Amygdala (tissue), 56 donors: Measurements from ENCODE around the gene ZSWIM5.
"Not testable (repeated sequence)": the region's sequence is repeated elsewhere in the genome, so short reads cannot be mapped to it uniquely, and the experiment has no call there.

Experiments used
- DNase-seq, 56 donors: peaks; one replicate each; lab custom pipeline; 2025; lab: John Stamatoyannopoulos, UW

Gene ZSWIM5

DNA sequence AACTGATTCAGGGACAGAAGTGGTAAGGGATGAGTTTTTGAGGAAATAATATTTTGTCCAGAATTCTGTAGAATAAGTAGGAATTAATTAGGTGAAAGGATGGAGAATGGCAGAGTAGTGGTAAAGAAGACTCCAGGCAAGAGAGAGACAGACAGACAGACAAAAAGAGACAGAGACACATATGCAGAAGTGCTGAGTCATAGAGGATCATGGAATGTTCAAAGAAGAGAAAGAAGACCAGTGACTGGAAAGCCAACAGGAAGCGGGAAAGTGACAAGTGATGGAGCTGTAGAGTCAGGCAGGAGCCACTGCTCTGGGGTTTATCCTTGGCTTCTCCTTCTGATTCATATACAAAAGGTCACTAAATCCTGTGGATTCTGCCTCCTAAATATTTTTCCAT lies 108.5 kb downstream of the ZSWIM5 start:
- no peak for DNase-seq

DNA sequence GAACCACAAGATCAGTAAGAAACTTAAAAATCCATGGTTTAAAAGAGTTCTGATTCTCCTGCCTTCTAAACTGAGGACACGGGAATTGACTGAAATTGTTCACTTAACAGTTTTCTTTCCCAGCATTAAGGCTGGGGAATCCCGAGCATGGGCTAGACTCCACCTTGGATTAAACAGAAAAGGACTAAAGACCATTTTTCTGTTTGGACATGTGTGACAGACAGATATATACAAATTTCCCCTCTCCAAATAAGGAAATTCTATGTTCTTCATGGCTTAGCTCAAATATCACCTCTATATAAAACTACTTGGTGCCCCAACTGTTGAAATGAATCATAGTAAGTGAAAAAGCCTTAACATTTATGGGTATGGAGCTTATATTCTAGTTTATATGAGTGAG lies 109.3 kb downstream of the ZSWIM5 start:
- no peak for DNase-seq

DNA sequence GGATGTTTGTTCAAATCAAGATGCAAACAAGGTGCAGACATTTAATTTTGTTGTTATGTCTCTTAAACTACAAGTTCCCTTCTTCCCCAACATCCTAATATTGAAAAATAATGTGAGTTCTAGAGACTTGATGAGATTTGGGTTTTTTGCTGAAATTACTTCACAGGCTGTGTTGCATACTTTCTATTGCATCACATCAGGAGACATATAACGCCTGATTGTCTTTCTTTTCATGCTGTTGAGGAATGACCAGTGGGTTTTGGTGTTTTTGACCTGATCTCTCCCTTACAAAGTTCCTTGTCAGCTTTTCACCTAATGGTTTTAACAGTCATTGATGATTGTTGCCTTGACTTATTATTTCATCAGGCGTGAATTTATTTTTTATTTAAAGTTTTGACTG lies 111.0 kb downstream of the ZSWIM5 start:
- DNase-seq: no peak

DNA sequence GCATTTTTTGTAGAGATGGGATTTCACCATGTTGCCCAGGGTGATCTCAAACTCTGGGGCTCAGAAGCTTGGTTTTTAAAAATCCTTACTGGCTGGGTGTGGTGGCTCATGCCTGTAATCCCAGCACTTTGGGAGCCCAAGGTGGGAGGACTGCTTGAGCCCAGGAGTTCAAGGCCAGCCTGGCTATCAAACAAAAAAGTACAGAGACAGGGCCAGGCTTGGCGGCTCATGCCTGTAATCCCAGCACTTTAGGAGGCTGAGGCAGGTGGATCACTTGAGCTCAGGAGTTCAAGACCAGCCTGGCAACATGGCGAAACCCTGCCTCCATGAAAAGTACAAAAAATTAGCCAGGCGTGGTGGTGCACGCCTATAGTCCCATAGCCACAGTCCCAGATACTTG lies 112.0 kb downstream of the ZSWIM5 start:
- not testable (repeated sequence) for DNase-seq

DNA sequence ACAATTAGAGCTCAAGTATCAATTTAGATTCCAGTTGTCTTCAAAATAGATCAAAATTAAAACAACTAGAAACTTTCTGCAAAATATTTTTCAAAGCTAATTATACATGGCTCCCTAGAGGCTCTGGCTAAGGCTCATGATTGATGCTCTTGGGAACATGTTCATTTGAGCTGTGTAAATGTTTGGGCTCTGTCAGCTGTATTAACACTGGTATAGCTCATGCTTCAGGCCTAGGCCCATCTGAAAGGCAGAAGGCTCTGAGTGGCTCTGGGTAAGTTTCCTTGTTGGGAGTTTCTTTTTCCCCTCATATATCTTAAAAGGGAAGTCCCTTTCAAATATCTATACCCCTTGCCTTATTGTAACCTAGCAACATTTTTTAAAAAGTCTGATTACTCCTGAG lies 113.1 kb downstream of the ZSWIM5 start:
- DNase-seq: no peak

DNA sequence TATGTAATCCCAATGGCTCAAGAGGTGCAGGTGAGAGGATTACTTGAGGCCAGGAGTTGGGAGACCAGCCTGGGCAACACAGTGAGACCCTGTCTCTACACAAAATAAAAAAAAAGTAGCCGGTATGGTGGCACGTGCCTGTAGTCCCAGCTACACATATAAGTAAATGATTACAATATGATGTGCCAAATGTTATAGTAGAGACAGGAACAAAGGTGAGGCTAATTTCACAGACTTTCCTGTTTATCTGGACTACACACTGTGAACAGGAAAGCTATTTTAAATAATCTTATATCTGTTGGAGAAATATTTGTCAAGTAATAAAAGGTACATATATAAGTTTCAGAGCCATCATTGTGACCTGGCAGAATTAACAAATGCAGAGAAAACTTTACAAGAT lies 116.7 kb downstream of the ZSWIM5 start:
- no peak for DNase-seq

DNA sequence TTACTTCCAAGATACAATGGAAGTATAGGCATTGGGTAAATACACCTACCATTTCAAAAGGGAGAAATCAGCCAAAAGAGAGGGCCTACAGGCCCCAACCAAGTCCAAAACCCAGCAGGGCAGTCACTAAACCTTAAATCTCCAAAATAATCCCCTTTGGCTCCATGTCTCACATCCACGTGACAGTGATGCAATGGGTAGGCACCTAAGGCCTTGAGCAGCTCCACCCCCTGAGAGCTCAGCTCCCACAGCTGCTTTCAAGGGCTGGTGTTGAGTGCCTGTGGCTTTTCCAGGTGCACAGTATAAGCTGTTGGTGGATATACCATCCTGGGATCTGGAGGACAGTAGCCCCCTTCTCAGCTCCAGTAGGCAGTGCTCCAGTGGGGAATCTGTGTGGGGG lies 121.8 kb downstream of the ZSWIM5 start:
- no peak for DNase-seq

DNA sequence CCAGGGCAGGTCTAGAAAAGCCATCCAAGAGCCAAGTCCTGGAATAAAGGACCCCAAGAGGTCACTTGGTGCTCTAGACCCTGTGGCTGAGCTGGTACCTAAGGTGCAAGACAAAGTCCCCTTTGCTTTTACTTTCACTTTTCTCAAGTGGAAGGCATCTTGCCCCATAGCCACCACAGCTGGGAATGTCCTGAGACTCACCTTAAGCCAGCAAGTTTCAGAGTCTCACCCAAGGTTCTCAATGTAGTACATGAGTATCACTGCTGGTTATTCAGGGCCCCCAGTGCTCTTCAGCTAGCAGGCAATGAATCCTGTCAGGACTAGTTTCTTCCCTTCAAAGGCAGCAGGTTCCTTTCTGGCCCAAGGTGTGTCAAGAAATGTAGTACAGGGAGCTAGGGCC lies 126.9 kb downstream of the ZSWIM5 start:
- DNase-seq: no peak

DNA sequence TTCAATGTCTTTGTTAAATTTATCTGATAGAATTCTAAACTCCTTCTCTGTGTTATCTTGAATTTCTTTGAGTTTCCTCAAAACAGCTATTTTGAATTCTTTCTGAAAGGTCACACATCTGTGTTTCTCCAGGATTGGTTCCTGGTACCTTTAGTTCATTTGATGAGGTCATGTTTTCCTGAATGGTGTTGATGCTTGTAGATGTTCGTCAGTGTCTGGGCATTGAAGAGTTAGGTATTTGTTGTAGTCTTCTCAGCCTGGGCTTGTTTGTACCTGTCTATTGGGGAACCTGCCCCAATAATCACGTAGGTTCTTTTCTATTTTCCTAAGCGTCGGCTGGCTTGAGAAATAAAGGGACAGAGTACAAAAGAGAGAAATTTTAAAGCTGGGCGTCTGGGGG lies 129.4 kb downstream of the ZSWIM5 start:
- DNase-seq: not testable (repeated sequence)

DNA sequence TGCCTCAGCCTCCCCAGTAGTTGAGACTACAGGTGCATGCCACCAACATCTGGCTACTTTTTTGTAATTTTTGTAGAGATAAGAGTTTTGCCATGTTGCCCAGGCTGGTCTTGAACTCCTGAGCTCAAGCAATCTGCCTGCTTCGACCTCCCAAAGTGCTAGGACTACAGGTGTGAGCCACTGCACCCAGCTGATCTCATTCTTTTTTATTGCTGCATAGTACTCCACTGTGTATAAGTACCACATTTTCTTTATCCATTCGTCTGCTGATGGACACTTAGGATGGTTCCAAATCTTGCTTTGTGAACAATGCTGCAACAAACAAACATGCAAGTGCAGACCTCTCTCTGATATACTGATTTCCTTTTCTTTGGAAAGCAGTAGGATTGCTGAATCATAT lies 134.8 kb downstream of the ZSWIM5 start:
- DNase-seq: no peak

DNA sequence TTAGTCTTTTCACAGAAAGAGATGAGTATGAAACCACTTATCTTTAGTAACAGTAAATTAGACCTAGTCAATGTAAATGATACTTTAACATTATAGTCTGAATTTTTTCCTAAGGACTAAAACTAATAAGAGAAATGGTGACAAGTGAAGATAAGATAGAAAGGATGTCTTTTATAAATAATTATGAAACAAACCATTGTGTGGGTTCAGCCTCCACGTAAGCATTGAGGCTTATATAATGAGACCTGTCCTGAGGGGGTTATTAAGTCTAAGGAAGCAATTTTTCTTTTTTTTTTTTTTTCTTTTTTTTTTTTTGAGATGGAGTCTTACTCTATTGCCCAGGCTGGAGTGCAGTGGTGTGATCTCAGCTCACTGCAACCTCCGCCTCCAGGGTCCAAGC lies 138.6 kb downstream of the ZSWIM5 start:
- no peak for DNase-seq

DNA sequence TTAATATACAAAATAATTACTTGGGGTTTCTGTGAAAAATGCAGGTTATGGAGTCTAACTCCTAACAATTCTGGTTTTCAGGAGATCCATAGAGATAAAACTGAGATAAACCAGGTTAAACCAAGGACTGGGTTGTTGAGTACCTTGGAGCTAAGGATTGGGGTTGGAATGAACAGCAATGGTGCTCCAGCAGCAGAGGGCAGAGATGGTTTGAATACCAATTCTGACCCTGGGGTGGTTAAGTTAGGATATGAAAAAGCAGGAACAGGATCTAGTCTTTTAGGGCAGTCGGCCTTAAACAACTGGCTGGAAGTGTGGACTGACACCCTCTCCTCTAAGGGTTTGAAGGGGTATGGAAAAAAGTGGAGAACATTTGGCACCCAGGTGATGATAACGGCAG lies 141.3 kb downstream of the ZSWIM5 start:
- DNase-seq: no peak

DNA sequence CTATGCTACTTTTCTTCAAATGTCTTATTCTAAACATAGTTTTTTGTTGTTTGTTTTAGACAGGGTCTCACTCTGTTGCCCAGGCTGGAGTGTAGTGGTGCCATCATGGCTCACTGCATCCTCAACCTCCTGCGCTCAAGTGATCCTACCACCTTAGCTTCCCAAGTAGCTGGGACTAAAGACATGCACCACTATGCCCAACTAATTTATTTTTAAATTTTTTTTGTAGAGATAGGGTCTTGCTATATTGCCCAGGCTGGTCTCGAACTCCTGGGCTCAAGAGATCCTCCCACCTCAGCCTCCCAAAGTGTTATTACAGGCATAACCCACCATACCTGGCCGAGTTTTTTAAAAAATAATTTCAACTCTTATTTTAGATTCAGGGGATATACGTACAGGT lies 143.9 kb downstream of the ZSWIM5 start:
- DNase-seq: not testable (repeated sequence)

DNA sequence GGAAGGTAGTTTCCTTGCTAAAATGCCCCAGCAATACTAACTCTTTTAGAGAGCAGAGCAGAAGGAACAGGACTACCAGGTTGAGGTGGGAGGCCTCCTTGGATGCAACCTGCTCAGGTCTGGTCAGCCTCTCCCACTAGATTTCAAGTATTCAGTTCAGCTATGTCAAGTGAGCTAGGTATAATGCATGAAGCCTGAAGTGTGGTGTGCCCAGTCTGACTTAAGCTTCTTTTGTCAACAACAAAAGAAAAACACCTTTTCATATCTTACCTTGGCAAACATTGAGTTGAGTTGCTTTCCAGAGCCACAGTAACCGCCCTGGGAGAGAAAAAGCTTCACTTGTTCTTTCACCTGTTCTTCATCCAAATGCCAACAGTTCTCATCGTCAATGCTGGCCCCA lies 146.6 kb downstream of the ZSWIM5 start:
- no peak for DNase-seq

DNA sequence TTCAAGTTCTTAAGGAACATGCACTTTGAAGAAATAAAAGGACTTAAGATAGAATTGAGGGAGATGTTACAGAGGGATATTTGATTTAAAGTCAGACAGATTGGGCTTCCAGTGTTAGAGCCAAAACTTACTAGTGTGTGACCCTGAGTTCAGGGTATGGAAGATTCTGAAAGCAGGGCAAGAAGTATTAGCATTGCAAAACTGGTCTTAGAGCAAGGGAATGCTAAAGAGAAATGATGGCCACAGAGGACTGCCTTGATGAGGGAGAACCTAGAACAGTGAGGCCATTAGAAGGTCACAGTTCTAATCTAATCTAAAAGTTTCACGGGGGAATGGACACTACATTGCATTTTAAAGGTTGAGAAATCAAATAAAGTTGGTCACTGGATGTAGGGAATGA lies 148.9 kb downstream of the ZSWIM5 start:
- no peak for DNase-seq

DNA sequence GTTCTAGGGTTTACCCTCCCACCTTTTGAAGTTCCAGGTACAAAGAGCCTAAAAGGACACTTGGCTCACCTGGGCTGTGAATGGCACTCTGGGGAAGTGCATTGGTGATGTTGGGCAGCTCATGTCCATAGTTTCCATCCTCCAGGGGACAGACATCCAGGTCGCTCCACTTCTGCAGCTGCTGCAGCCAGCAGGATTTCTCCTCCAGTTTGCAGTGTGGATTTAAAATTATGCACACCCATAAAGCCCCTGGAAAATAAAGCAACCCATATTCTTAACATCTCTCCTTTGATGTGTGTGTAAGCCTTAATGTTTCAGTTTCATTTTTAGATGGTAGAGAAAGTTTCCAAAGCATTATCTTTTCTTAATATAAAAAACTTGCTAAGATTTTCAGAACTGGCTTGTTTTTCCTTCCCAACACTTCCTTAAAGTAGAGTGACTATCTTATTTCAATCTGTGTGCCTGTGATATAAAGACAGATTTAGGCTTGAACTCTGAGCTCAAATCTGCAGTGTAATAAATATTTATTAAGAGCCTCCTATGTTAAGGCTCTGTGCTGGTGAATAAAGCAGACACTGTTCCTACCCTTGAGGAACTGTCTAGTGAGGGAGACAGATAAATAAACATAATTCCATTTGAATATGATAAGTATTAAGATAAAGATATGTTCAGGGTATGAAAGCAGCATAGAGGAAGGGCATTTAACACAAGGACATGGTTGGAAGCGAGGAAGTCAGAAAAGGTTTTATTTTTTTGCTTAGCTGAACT lies 155.2 kb downstream of the ZSWIM5 start:
- DNase-seq: no peak

DNA sequence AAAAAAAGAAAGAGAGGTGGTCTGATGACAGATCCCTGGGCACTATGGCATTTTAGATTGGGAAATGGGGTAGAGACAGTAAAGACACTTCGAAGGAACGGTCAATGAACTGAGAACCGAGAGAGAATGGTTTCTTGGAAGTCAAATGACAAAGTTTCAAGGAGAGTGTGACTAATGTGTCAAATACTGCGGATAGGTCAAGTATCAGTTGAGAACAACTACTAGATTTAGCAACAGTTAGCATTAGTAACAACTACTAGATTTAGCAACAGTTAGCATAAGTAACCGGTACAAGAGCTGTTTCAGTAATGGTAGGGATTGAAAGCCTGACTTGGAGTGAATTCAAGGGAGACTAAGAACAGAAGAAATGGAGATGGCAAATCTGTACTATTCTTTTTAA lies 159.4 kb downstream of the ZSWIM5 start:
- no peak for DNase-seq

DNA sequence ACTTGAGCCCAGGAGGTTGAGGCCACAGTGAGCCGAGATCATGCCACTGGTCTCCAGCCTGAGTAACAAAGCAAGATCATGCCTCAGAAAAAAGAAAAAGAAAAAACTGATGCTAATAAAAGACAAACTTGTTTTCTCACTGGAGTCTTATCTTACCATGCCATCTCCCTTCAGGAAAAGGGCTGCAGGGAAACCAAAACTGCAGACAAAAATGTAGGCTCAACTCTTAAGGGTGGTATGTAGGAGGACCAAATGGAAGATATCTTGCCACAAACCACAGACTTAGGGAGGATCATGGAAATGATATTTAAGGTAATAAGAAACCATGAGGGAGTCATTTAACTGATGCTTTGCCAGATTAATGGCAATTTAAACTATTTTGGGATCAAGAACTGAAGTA lies 161.5 kb downstream of the ZSWIM5 start:
- no peak for DNase-seq

DNA sequence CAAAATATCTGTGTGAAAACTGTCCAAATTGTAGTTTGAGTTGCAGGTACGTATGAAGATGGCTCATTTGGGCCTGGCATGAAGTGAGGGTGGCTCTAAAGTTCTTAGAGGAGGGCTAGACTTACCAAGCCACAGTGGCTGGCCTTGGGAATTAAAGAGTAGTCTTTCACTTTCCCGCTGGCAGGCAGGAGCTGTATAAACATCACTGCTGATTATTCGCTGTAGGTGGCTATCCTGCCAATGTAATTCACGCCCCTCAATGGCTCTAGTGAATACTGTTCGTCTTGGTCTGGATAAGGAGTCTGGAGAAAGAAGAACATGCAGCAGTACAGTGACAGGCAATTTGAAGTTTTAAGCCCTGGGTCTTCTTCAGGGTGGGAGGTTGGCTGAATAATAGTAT lies 163.3 kb downstream of the ZSWIM5 start:
- no peak for DNase-seq

DNA sequence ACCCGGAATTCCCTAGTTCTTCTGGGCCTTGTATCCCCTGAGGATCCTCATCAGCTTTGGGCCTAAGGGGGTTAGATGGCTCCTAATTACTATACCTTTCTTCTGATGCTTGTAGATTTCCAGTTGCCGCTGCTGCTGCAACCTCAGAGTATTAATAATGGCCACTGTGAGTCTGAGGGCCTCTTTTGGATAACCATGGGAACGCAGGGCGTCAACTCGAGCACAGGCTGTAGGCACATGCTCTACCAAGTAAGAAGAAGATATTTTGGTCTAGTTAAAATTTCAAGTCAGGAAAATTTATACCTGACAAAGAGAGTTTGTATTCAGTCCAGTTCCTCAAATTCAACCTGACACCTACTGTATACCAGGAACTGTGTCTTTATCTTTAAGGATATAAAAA lies 166.1 kb downstream of the ZSWIM5 start:
- no peak for DNase-seq

DNA sequence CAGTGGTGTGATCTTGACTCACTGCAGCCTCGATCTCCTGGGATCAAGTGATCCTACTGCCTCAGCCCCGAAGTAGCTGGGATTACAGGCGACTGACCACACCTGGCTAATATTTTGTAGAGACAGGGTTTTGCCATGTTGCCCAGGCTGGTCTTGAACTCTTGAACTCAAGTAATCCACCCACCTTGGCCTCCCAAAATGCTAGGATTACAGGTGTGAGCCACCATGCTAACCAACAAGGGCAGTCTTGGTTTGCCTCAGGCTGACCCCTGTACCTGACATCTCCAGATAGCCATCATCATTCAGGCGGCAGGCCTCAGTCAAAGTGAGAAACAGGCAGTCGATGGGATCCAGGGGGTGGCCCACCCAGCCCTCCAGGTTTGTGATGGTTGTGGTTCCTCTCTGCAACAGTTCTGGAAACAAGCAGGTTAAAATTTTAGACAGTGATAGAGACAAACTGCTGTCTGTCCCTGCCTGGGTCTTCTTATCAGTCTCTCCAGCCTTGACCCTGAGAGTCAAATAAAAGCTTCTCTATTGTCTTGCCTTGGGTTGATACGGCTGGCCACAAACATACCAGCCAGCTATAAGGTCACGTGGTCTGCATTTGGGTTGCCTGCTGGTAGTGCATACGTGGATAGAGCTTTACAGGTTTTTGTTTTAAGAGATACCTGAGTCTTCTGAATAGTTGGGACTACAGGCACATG lies 167.6 kb downstream of the ZSWIM5 start:
- no peak for DNase-seq

DNA sequence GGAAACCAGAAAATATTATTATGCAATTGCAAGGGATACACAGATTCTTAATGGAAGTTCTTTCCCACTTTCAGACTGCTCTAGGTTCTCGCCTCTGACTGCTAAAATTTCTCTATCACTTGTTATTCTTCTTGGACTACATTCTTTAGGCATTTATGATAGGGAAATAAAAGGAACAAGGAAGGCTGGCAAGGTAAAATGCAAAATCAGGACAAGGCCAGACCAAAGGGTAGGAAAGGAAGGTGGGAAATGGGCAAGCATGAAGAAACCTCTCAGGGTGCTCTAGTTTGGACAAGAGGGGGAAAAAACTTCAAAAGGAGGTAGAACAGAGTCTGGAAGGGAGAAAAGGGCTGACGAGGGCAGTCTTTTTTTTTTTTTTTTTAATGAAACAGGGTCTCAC lies 168.2 kb downstream of the ZSWIM5 start:
- no peak for DNase-seq
